Subcutaneous abdominal adipose tissue (tissue), 5 donors: ENCODE results near the gene SVIL.

ENCODE experiments used
- H3K27ac ChIP-seq: one replicate; pipeline ENCODE4 v1.7.0; 2013; ENCODE audit warnings: low read depth, mild to moderate bottlenecking, inconsistent platforms, low read length, moderate library complexity
- H3K27me3 ChIP-seq, 5 donors: one replicate each; pipeline ENCODE4 v1.7.0; 2013; ENCODE audit warnings: low read length in 5 of 5, inconsistent platforms in 1 of 5; ENCODE audit not compliant: control insufficient read depth in 5 of 5, insufficient read depth in 4 of 5
- H3K36me3 ChIP-seq, 5 donors: one replicate each; pipeline ENCODE4 v1.7.0; 2013; ENCODE audit warnings: low read length in 5 of 5; ENCODE audit not compliant: control insufficient read depth in 5 of 5, insufficient read depth in 5 of 5
- H3K4me1 ChIP-seq, 5 donors: one replicate each; pipeline ENCODE4 v1.7.0; 2013; ENCODE audit warnings: low read length in 5 of 5, mild to moderate bottlenecking in 3 of 5, moderate library complexity in 1 of 5; ENCODE audit not compliant: control insufficient read depth in 5 of 5, insufficient read depth in 5 of 5
- H3K4me3 ChIP-seq, 5 donors: one replicate each; pipeline ENCODE4 v1.7.0; 2013; ENCODE audit warnings: low read length in 5 of 5, low read depth in 1 of 5
- H3K9ac ChIP-seq, 5 donors: one replicate each; pipeline ENCODE4 v1.7.0; 2013; ENCODE audit warnings: low read length in 5 of 5, mild to moderate bottlenecking in 4 of 5, moderate library complexity in 3 of 5
- H3K9me3 ChIP-seq, 5 donors: one replicate each; pipeline ENCODE4 v1.7.0; 2013; ENCODE audit warnings: low read length in 5 of 5; ENCODE audit not compliant: control insufficient read depth in 5 of 5
- donor health status: healthy.
- donor health status: healthy.
- donor health status: healthy.
- donor health status: healthy.
- donor health status: healthy.

SVIL gene

GRCh38 chr10:29642990-29643389, 8.2 kb upstream of the SVIL start:
- Histone ChIP-seq H3K36me3 (no peaks in the 10 kb centered on the region), H3K4me3 (no peak overlapping the region), H3K9me3 (no peaks in the 10 kb centered on the region), H3K4me1 (peaks cover 9 to 46% (median 36%) of the 10 kb centered on the region in 5 donors), H3K27ac (peak overlapping the region; percentile 35), H3K9ac (no peak overlapping the region), H3K27me3 (no peaks in the 10 kb centered on the region)

- Histone ChIP-seq H3K9me3 (no peaks in the 10 kb centered on the region), H3K4me3 (no peak overlapping the region), H3K36me3 (peaks cover 0 to 2% (median 0%) of the 10 kb centered on the region in 5 donors), H3K27ac (no peak overlapping the region), H3K9ac (no peak overlapping the region), H3K4me1 (peaks cover 0 to 31% (median 23%) of the 10 kb centered on the region in 5 donors), H3K27me3 (no peaks in the 10 kb centered on the region)
Measured at GRCh38 chr10:29637537-29637936, 2.8 kb upstream of the SVIL start.

- H3K27me3 ChIP-seq = no peaks in the 10 kb centered on the region
- no peaks in the 10 kb centered on the region for H3K9me3 ChIP-seq
- peaks cover 0 to 31% (median 23%) of the 10 kb centered on the region in 5 donors for H3K4me1 ChIP-seq
- H3K4me3 ChIP-seq = no peak overlapping the region
- no peak overlapping the region for H3K9ac ChIP-seq
- peak overlapping the region; percentile 86 for H3K27ac ChIP-seq
- H3K36me3 ChIP-seq = peaks cover 0 to 2% (median 0%) of the 10 kb centered on the region in 5 donors
Measured at GRCh38 chr10:29636178-29636577, 1.4 kb upstream of the SVIL start.

- Histone ChIP-seq H3K4me1 (peaks cover 0 to 31% (median 26%) of the 10 kb centered on the region in 5 donors), H3K9ac (peak overlapping the region in 1 of 5 donors; percentile 28), H3K27me3 (no peaks in the 10 kb centered on the region), H3K27ac (peak overlapping the region; percentile 86), H3K9me3 (no peaks in the 10 kb centered on the region), H3K4me3 (no peak overlapping the region), H3K36me3 (peaks cover 0 to 2% (median 0%) of the 10 kb centered on the region in 5 donors)
Measured at GRCh38 chr10:29635711-29636144, 957 bp upstream of the SVIL start.

- peaks cover 0 to 31% (median 30%) of the 10 kb centered on the region in 5 donors for H3K4me1 ChIP-seq
- peak overlapping the region in 1 of 5 donors; percentile 34 for H3K9ac ChIP-seq
- H3K9me3 ChIP-seq = no peaks in the 10 kb centered on the region
- no peak overlapping the region for H3K4me3 ChIP-seq
- peak overlapping the region; percentile 86 for H3K27ac ChIP-seq
- no peaks in the 10 kb centered on the region for H3K27me3 ChIP-seq
- H3K36me3 ChIP-seq = peaks cover 0 to 2% (median 0%) of the 10 kb centered on the region in 5 donors
Measured at GRCh38 chr10:29634105-29634504, 666 bp downstream of the SVIL start.

GRCh38 chr10:29631049-29631339, 3.8 kb downstream of the SVIL start:
- Histone ChIP-seq H3K36me3 (no peaks in the 10 kb centered on the region), H3K9me3 (no peaks in the 10 kb centered on the region), H3K27me3 (no peaks in the 10 kb centered on the region), H3K27ac (peak overlapping the region; percentile 5), H3K4me3 (no peak overlapping the region), H3K4me1 (peaks cover 0 to 32% (median 25%) of the 10 kb centered on the region in 5 donors), H3K9ac (no peak overlapping the region)

- Histone ChIP-seq H3K9me3 (no peaks in the 10 kb centered on the region), H3K36me3 (no peaks in the 10 kb centered on the region), H3K27me3 (no peaks in the 10 kb centered on the region), H3K4me1 (peaks cover 0 to 28% (median 20%) of the 10 kb centered on the region in 5 donors), H3K4me3 (no peak overlapping the region), H3K9ac (no peak overlapping the region), H3K27ac (peak overlapping the region; percentile 5)
Measured at GRCh38 chr10:29630205-29631048, 4.3 kb downstream of the SVIL start.

GRCh38 chr10:29628912-29629526, 5.8 kb downstream of the SVIL start:
- Histone ChIP-seq H3K9me3 (no peaks in the 10 kb centered on the region), H3K27me3 (no peaks in the 10 kb centered on the region), H3K9ac (no peak overlapping the region), H3K27ac (no peak overlapping the region), H3K36me3 (no peaks in the 10 kb centered on the region), H3K4me1 (peaks cover 0 to 20% (median 9%) of the 10 kb centered on the region in 5 donors), H3K4me3 (no peak overlapping the region)

GRCh38 chr10:29628311-29628710, 6.5 kb downstream of the SVIL start:
- no peaks in the 10 kb centered on the region for H3K36me3 ChIP-seq
- no peaks in the 10 kb centered on the region for H3K27me3 ChIP-seq
- no peak overlapping the region for H3K27ac ChIP-seq
- no peak overlapping the region for H3K4me3 ChIP-seq
- H3K9me3 ChIP-seq = no peaks in the 10 kb centered on the region
- no peak overlapping the region for H3K9ac ChIP-seq
- peaks cover 0 to 13% (median 5%) of the 10 kb centered on the region in 5 donors for H3K4me1 ChIP-seq
